DOHH2 (cell line): ENCODE data around the gene KIF3B.
"Not testable (repeated sequence)": the region's sequence is repeated elsewhere in the genome, so short reads cannot be mapped to it uniquely, and the experiment has no call there.

Source experiments
- H3F3A ChIP-seq: fragments of 200-600 bp; sonication (generic), shearing (Covaris generic); 2 replicates; pipeline ENCODE4 v1.6.0; 2016; ENCODE audit warnings: antibody characterized with exemption, mild to moderate bottlenecking; ENCODE audit not compliant: control insufficient read depth, insufficient read depth
- H3K27ac ChIP-seq: fragments of 200-600 bp; sonication (generic); 2 replicates; pipeline ENCODE4 v1.5.1; 2014; ENCODE audit warnings: low read depth, mild to moderate bottlenecking, low read length, moderate library complexity
- H3K27me3 ChIP-seq: fragments of 200-600 bp; sonication (generic); 2 replicates; pipeline ENCODE4 v1.6.1; 2014; ENCODE audit warnings: mild to moderate bottlenecking, low read length, mixed read lengths; ENCODE audit not compliant: control insufficient read depth
- H3K36me3 ChIP-seq: fragments of 200-600 bp; sonication (generic); 2 replicates; pipeline ENCODE4 v1.6.1; 2014; ENCODE audit warnings: mild to moderate bottlenecking, low read length, moderate library complexity, mixed read lengths; ENCODE audit not compliant: control insufficient read depth
- H3K4me1 ChIP-seq: fragments of 200-600 bp; sonication (generic); 2 replicates; pipeline ENCODE4 v1.6.1; 2014; ENCODE audit warnings: mild to moderate bottlenecking, low read length, mixed read lengths; ENCODE audit not compliant: control insufficient read depth
- H3K4me2 ChIP-seq: fragments of 200-600 bp; sonication (generic); 2 replicates; pipeline ENCODE4 v1.6.0; 2014; ENCODE audit warnings: mild to moderate bottlenecking, low read length, moderate library complexity
- H3K4me3 ChIP-seq: fragments of 200-600 bp; sonication (generic); 2 replicates; pipeline ENCODE4 v1.5.1; 2014; ENCODE audit warnings: mild to moderate bottlenecking, low read length, mixed read lengths
- H3K79me2 ChIP-seq: fragments of 200-600 bp; sonication (generic); 2 replicates; pipeline ENCODE4 v1.6.1; 2014; ENCODE audit warnings: mild to moderate bottlenecking, low read length, mixed read lengths; ENCODE audit not compliant: control insufficient read depth
- H3K9me2 ChIP-seq: fragments of 200-600 bp; sonication (generic); replicated peaks from 2 replicates; pipeline ENCODE4 v1.6.1; 2014; ENCODE audit warnings: mild to moderate bottlenecking, low read length, mixed read lengths; ENCODE audit not compliant: control insufficient read depth
- H3K9me3 ChIP-seq: fragments of 200-600 bp; sonication (generic); 2 replicates; pipeline ENCODE4 v1.6.1; 2014; ENCODE audit warnings: antibody characterized with exemption, low read length, mixed read lengths; ENCODE audit not compliant: control insufficient read depth, insufficient read depth
- H4K20me1 ChIP-seq: fragments of 200-600 bp; sonication (generic); 2 replicates; pipeline ENCODE4 v1.6.0; 2014; ENCODE audit warnings: low read depth, mild to moderate bottlenecking, antibody characterized with exemption, low read length, moderate library complexity; ENCODE audit not compliant: control insufficient read depth, insufficient read depth
- CTCF ChIP-seq: fragments of 200-600 bp; sonication (generic); IDR thresholded peaks from one replicate; pipeline ENCODE4 v1.5.1; 2014; ENCODE audit warnings: antibody characterized with exemption, mild to moderate bottlenecking, low read depth, low read length; ENCODE audit not compliant: poor library complexity, severe bottlenecking
- EZH2phosphoT487 ChIP-seq: fragments of 200-600 bp; sonication (generic); IDR thresholded peaks from 2 replicates; pipeline ENCODE4 v1.6.1; 2017; ENCODE audit warnings: borderline replicate concordance, mild to moderate bottlenecking, antibody characterized with exemption, low read length, moderate library complexity, mixed read lengths

Gene KIF3B

DNA sequence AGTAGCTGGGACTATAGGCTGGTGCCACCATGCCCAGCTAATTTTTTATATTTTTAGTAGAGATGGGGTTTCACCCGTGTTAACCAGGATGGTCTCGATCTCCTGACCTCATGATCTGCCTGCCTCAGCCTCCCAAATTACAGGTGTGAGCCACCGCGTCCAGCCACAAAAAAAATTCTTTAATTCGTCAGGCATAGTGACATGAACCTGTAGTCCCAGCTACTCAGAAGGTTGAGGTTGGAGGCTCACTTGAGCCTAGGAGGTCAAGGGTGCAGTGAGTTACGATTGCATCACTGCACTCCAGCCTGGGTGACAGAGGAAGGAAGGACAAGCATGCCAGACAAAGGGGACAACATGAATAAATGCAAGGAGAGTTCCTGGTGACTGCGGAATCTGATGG is 61.2 kb downstream of the KIF3B start:
- no peaks in the 10 kb centered on the region for H3K9me3 ChIP-seq
- peaks cover 8% of the 10 kb centered on the region; the same call in 1 of the 2 replicates for H3K36me3 ChIP-seq
- peaks cover 15% of the 10 kb centered on the region for H3K4me1 ChIP-seq
- no peak overlapping the region for H3K27ac ChIP-seq
- no peaks in the 10 kb centered on the region for H3K9me2 ChIP-seq
- H3K4me3 ChIP-seq: no peak overlapping the region
- no peak overlapping the region for H3K4me2 ChIP-seq
- TF ChIP-seq CTCF (no peak), EZH2phosphoT487 (no peak)
- no peaks in the 10 kb centered on the region for H3K79me2 ChIP-seq
- peaks cover 5% of the 10 kb centered on the region; the same call in 1 of the 2 replicates for H3F3A ChIP-seq
- no peaks in the 10 kb centered on the region for H4K20me1 ChIP-seq
- H3K27me3 ChIP-seq: no peaks in the 10 kb centered on the region

DNA sequence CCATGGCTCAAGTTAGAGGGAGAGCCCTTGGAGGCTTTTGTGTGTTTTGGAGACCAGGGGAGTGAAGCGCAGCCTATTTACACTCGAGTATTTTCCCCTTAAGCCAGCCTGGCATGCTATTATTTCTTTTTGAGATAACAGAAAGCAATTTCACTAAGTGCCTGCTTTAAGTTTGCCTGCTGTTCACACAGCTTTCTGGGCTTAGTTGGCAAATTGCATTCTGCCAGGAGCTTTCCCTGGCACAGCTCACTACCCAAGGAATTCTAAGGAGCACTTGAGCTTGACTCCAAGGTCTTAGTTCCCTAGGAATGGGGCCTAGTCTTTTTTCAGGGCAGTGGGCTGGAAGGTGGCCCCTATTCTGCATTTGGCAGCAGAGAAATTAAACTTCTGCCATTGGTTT is 61.7 kb downstream of the KIF3B start:
- H4K20me1 ChIP-seq: no peaks in the 10 kb centered on the region
- no peak overlapping the region for H3K27ac ChIP-seq
- peaks cover 5% of the 10 kb centered on the region; the same call in 1 of the 2 replicates for H3K36me3 ChIP-seq
- H3K4me2 ChIP-seq: no peak overlapping the region
- H3K79me2 ChIP-seq: no peaks in the 10 kb centered on the region
- TF ChIP-seq CTCF: no peak
- no peak for TF ChIP-seq EZH2phosphoT487
- H3K4me1 ChIP-seq: peaks cover 11% of the 10 kb centered on the region
- H3K9me3 ChIP-seq: no peaks in the 10 kb centered on the region
- no peaks in the 10 kb centered on the region for H3K27me3 ChIP-seq
- H3K4me3 ChIP-seq: no peak overlapping the region
- peaks cover 5% of the 10 kb centered on the region; the same call in 1 of the 2 replicates for H3F3A ChIP-seq
- no peaks in the 10 kb centered on the region for H3K9me2 ChIP-seq

GRCh38 chr20:32341053-32341452 is 63.6 kb downstream of the KIF3B start:
- not testable (repeated sequence) for H3K79me2 ChIP-seq, H3K27ac ChIP-seq, H3K9me3 ChIP-seq, H3K36me3 ChIP-seq, H3K27me3 ChIP-seq, H3K4me3 ChIP-seq, H3K9me2 ChIP-seq, H3K4me2 ChIP-seq, H3F3A ChIP-seq, H4K20me1 ChIP-seq
- H3K4me1 ChIP-seq: peaks cover 14% of the 10 kb centered on the region

DNA sequence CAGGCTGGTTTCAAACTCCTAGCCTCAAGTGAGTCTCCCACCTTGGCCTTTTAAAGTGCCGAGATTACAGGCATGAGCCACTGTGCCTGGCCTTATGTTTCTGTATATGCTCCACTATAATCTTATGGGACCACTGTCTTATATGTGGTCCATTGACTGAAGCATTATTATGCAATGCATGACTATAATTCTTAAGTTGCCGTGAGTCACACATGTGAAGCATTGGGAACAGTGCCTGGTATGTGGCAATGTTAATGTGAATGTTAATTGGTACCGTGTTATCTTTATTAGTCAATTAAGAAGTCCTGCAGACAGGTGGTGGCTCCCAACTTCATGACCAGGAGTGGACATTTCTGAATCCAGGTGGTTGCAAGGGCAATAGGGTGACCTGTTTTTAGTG is 66.0 kb downstream of the KIF3B start:
- H3K36me3 ChIP-seq: peaks cover 1% of the 10 kb centered on the region; the same call in 1 of the 2 replicates
- peaks cover 12% of the 10 kb centered on the region for H3K4me1 ChIP-seq
- H3K4me3 ChIP-seq: no peak overlapping the region
- H3K9me3 ChIP-seq: no peaks in the 10 kb centered on the region
- no peaks in the 10 kb centered on the region for H3K79me2 ChIP-seq
- TF ChIP-seq CTCF: no peak
- TF ChIP-seq EZH2phosphoT487: no peak
- H3K27ac ChIP-seq: no peak overlapping the region
- peaks cover 4% of the 10 kb centered on the region; the same call in 1 of the 2 replicates for H3F3A ChIP-seq
- no peaks in the 10 kb centered on the region for H4K20me1 ChIP-seq
- no peak overlapping the region for H3K4me2 ChIP-seq
- H3K27me3 ChIP-seq: no peaks in the 10 kb centered on the region
- H3K9me2 ChIP-seq: no peaks in the 10 kb centered on the region
